HepG2 (cell line): ENCODE data around the gene SCN7A. TPM values are rescaled to one million over a fixed set of nuclear protein-coding genes. Genes with fewer than 3 reads are reported as not detected.

Experiments used
- ATAC-seq: fragments of 200-7000 bp; cut with Tn5 transposase; 3 replicates; pipeline ENCODE4 v1.9.1; 2020; ENCODE audit warnings: mild to moderate bottlenecking, moderate library complexity
- BruUV-seq: library from RNA; stranded (reverse); fragments of 400-500 nt; replicated peaks from 2 replicates; lab custom pipeline; 2021; lab: Mats Ljungman, UMichigan
- CTCF ChIA-PET: fragments of 300-600 bp; formaldehyde crosslinking; extraction: SDS; loops from one replicate; lab custom pipeline; 2021; ENCODE audit warnings: low total read pairs, inconsistent platforms, low intra/inter-chr PET ratio; lab: Yijun Ruan, JAX
- POLR2A ChIA-PET: fragments of 350-600 bp; sonication (Branson Sonifier 250); formaldehyde crosslinking; loops from one replicate; lab custom pipeline; 2020; ENCODE audit warnings: antibody characterized with exemption, inconsistent platforms; lab: Yijun Ruan, JAX
- DNase-seq: peaks from one replicate; pipeline ENCODE4 v3.0.0-alpha.2; 2015; ENCODE audit warnings: low spot score
- FAIRE-seq: peaks from 3 replicates; lab custom pipeline; 2011; peaks lifted over from hg19 to GRCh38; lab: Jason Lieb, UNC
- H2AFZ ChIP-seq: one replicate; pipeline ENCODE4 v1.6.1; 2011; ENCODE audit warnings: low read length, inconsistent platforms
- H3K27ac ChIP-seq: fragments of 300-600 bp; 3 replicates; pipeline ENCODE4 v1.8.0; 2011; ENCODE audit warnings: mixed run types, mild to moderate bottlenecking, mixed read lengths, low read length, inconsistent platforms; ENCODE audit not compliant: insufficient read depth; ENCODE audit errors: extremely low read length
- H3K27me3 ChIP-seq, 2 experiments: fragments of 200-600 bp in 1 of 2; 2 replicates in 1 of 2; 3 replicates in 1 of 2; pipeline versions ENCODE4 v1.6.0 to v1.8.0; 2011; ENCODE audit warnings: low read length in 2 of 2, mild to moderate bottlenecking in 2 of 2, moderate library complexity in 2 of 2, inconsistent platforms in 1 of 2; ENCODE audit not compliant: insufficient read depth in 2 of 2, control insufficient read depth in 1 of 2
- H3K36me3 ChIP-seq, 2 experiments: fragments of 200-600 bp in 1 of 2; replicated peaks in 1 of 2; 2 replicates in 1 of 2; 3 replicates in 1 of 2; pipeline versions ENCODE4 v1.5.1 to v1.8.0; 2011; ENCODE audit warnings: low read length in 2 of 2, inconsistent platforms in 1 of 2; ENCODE audit not compliant: insufficient read depth in 2 of 2, control insufficient read depth in 1 of 2
- H3K4me1 ChIP-seq: 2 replicates; pipeline ENCODE4 v1.5.1; 2012; ENCODE audit warnings: low read length, inconsistent platforms; ENCODE audit not compliant: insufficient read depth
- H3K4me2 ChIP-seq: 2 replicates; pipeline ENCODE4 v1.6.0; 2011; ENCODE audit warnings: low read depth, low read length, inconsistent platforms
- H3K4me3 ChIP-seq, 3 experiments: fragments of 200-600 bp in 1 of 3; sonication (generic), shearing (Covaris generic) in 1 of 3; replicated peaks in 1 of 3; 2 replicates each; pipeline ENCODE4 v1.5.1; 2011 to 2016; ENCODE audit warnings: low read length in 3 of 3, inconsistent platforms in 2 of 3, low read depth in 2 of 3, mild to moderate bottlenecking in 2 of 3, control low read depth in 1 of 3, mixed read lengths in 1 of 3; ENCODE audit not compliant: insufficient read depth in 1 of 3
- H3K79me2 ChIP-seq: one replicate; pipeline ENCODE4 v1.6.1; 2011; ENCODE audit warnings: low read length, inconsistent platforms; ENCODE audit not compliant: insufficient read depth
- H3K9ac ChIP-seq: 2 replicates; pipeline ENCODE4 v1.6.0; 2011; ENCODE audit warnings: mild to moderate bottlenecking, low read depth, low read length, inconsistent platforms; ENCODE audit not compliant: insufficient read depth
- H3K9me3 ChIP-seq: 2 replicates; pipeline ENCODE4 v1.5.1; 2012; ENCODE audit warnings: mild to moderate bottlenecking, low read length
- H4K20me1 ChIP-seq: 2 replicates; pipeline ENCODE4 v1.6.0; 2011; ENCODE audit warnings: inconsistent platforms, mild to moderate bottlenecking, low read length, moderate library complexity; ENCODE audit not compliant: insufficient read depth
- KLF6 ChIP-seq: IDR thresholded peaks from 2 replicates; pipeline ENCODE4 v1.8.0; 2016; ENCODE audit warnings: missing biosample characterization, missing genetic modification reagents
- SATB2 ChIP-seq: sonication (generic); formaldehyde crosslinking; IDR thresholded peaks from 2 replicates; pipeline ENCODE4 v1.5.0; 2020; ENCODE audit warnings: missing genetic modification reagents
- TP53 ChIP-seq: sonication (generic); formaldehyde crosslinking; conservative IDR thresholded peaks from 2 replicates; pipeline ENCODE4 v1.4.0; 2020; ENCODE audit warnings: missing genetic modification reagents
- UBTF ChIP-seq: sonication (generic); formaldehyde crosslinking; IDR thresholded peaks from 2 replicates; pipeline ENCODE4 v1.4.0; 2020; ENCODE audit warnings: mild to moderate bottlenecking, missing genetic modification reagents
- ZMYM3 ChIP-seq: sonication (generic); formaldehyde crosslinking; IDR thresholded peaks from 2 replicates; pipeline ENCODE4 v1.5.1; 2020; ENCODE audit warnings: mild to moderate bottlenecking, missing genetic modification reagents
- ZNF121 ChIP-seq: sonication (generic); formaldehyde crosslinking; IDR thresholded peaks from 2 replicates; pipeline ENCODE4 v1.5.0; 2020; ENCODE audit warnings: mild to moderate bottlenecking, missing genetic modification reagents
- ZNF33A ChIP-seq: sonication (generic); formaldehyde crosslinking; IDR thresholded peaks from 2 replicates; pipeline ENCODE4 v1.5.1; 2020; ENCODE audit warnings: missing genetic modification reagents, mild to moderate bottlenecking, moderate library complexity, borderline replicate concordance
- ZNF704 ChIP-seq: sonication (generic); formaldehyde crosslinking; IDR thresholded peaks from 2 replicates; pipeline ENCODE4 v1.8.1; 2023; ENCODE audit warnings: mild to moderate bottlenecking, inconsistent platforms, moderate library complexity, missing genetic modification reagents, borderline replicate concordance
- WGBS: methylation state at CpG from one replicate; pipeline ENCODE4 v1.1.6; 2017; ENCODE audit warnings: low lambda C conversion rate; 5-methylcytosine and 5-hydroxymethylcytosine counted together
- in situ Hi-C: cut with HindIII; loops from 2 replicates; pipeline ENCODE4 v1.10.0; 2017; ENCODE audit warnings: low pct_unique_long_range_greater_than_20kb; ENCODE audit not compliant: extremely low pct_ligation_motif_present
- intact Hi-C: fragments of 100-400 bp; cut with micrococcal nuclease; formaldehyde crosslinking; loops from one replicate; pipeline ENCODE4 v1.10.0; 2022; ENCODE audit not compliant: unreplicated experiment
- polyA plus RNA-seq, 8 experiments: library from polyadenylated mRNA; depleted of rRNA in 3 of 8; stranded (reverse) in 7 of 8; unstranded in 1 of 8; fragments of >200 nt; fragmentation: Illumina TruSeq in 4 of 8; extraction: Trizol in 4 of 8; gene quantifications; 2 replicates each; pipeline versions ENCODE4 v1.2.1 to v1.2.3, GENCODE V29; 2011 to 2016; ENCODE audit warnings: low read depth in 4 of 8, missing spikeins in 1 of 8, mixed read lengths in 1 of 8; ENCODE audit not compliant: insufficient read depth in 1 of 8
- total RNA-seq, 5 experiments: library from RNA; depleted of rRNA; stranded (reverse); fragments of >200 nt; fragmentation: Illumina TruSeq; extraction: Trizol; gene quantifications; 2 replicates each; pipeline ENCODE4 v1.2.3, GENCODE V29; 2016; ENCODE audit warnings: low read depth in 1 of 5

The SCN7A gene
- total and polyA plus RNA-seq, 2 of the 13 experiments (the other 11 are each of a cell fraction or from before 2014, with no cell fraction given), result 0.01 TPM; not detected in 1

DNA sequence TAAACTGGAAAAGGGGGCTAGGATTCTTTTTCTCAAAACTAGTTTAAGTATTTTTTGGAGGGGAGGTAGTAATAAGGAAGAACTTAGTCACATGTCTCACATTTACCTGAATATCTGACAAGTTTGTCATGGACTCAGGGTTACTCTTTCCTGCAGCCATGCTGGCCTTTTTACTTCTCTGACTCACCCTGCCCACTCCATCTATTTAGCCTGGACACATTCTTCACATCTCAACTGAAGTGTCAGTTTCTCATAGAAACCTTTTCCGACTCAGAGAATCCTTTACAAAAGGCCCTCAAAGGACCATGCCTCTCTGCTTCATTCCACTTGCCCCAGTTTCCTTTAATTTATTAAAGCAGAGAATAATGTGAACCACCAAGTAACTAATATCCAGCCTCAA is 42.6 kb downstream of the SCN7A start:
- CTCF ChIA-PET, result no interaction called here
- TF ChIP-seq ZNF704 (no peak), ZNF33A (CRISPR knock-in tag) (no peak), UBTF (CRISPR knock-in tag) (no peak), SATB2 (CRISPR knock-in tag) (no peak), ZMYM3 (CRISPR knock-in tag) (no peak), TP53 (CRISPR knock-in tag) (no peak), KLF6 (CRISPR knock-in tag) (no peak), ZNF121 (CRISPR knock-in tag) (no peak)
- TF ChIP-seq, all 625 proteins: peak for 0
- H3K9me3 ChIP-seq, result no peaks in the 10 kb centered on the region
- H3K27me3 ChIP-seq, result no peaks in the 10 kb centered on the region
- no peak overlapping the region for H3K9ac ChIP-seq
- no peaks in the 10 kb centered on the region for H3K4me1 ChIP-seq
- POLR2A ChIA-PET, result no interaction called here
- WGBS, result 2% methylated on average over 1 of the region's 1 CpG
- DNase-seq (no peak), ATAC-seq (no peak), FAIRE-seq (no peak)
- no peak overlapping the region for H3K27ac ChIP-seq
- intact Hi-C loops, result no loop called here
- no TSS peak for BruUV-seq
- no peak overlapping the region for H2AFZ ChIP-seq
- H3K4me3 ChIP-seq, result no peak overlapping the region
- no peaks in the 10 kb centered on the region for H3K79me2 ChIP-seq
- H4K20me1 ChIP-seq, result no peaks in the 10 kb centered on the region
- no peak overlapping the region for H3K4me2 ChIP-seq
- in situ Hi-C loops, result no loop called here
- no peaks in the 10 kb centered on the region for H3K36me3 ChIP-seq
